ENCODE data around the gene ENPP3.
A peak's percentile ranks its signal among the peaks of the same experiment; 100 is the strongest.

The ENPP3 gene

GRCh38 chr6:131627724-131628682 lies 9.1 kb upstream of the ENPP3 start, which contains the start of gene MED23:
Gene MED23, minus strand, starts transcription at chr6:131628242. Its CDS starts 193 bp downstream, at chr6:131628049.
- Histone ChIP-seq H3K27me3 (ENCODE audit: insufficient read depth, low read length, poor library complexity) (no peaks in the 10 kb centered on the region), H4K5ac (ENCODE audit: low read length) (peak within 1 kb of the TSS; percentile 53), H2BK15ac (replicated peaks; ENCODE audit: low read depth) (no peak within 1 kb of the TSS), H3K36me3 (ENCODE audit: control insufficient read depth, insufficient read depth, low read length) (no peaks in the 10 kb centered on the region), H3K27ac (ENCODE audit: low read depth, low read length) (peak within 1 kb of the TSS; percentile 86), H2BK5ac (ENCODE audit: low read length) (no peak within 1 kb of the TSS), H3K79me1 (ENCODE audit: low read length) (peaks cover 2% of the 10 kb centered on the region), H3K79me2 (ENCODE audit: control insufficient read depth, insufficient read depth, low read length) (no peaks in the 10 kb centered on the region), H3K4ac (ENCODE audit: low read depth, low read length) (no peak within 1 kb of the TSS), H4K8ac (ENCODE audit: low read depth, low read length) (no peak within 1 kb of the TSS), H2AK5ac (ENCODE audit: low read length) (no peak within 1 kb of the TSS), H3K4me2 (ENCODE audit: low read length) (peak within 1 kb of the TSS; percentile 33), H3K23ac (ENCODE audit: low read length) (peak within 1 kb of the TSS; percentile 19), H3K4me3 (ENCODE audit: low read length) (peak within 1 kb of the TSS; percentile 57), H3K9ac (ENCODE audit: low read length) (peak within 1 kb of the TSS; percentile 90), H3K18ac (ENCODE audit: low read length) (no peak within 1 kb of the TSS), H2BK120ac (ENCODE audit: low read depth, low read length) (no peak within 1 kb of the TSS), H3K4me1 (ENCODE audit: control insufficient read depth, low read depth, low read length) (no peaks in the 10 kb centered on the region), H3K56ac (ENCODE audit: low read length) (peak within 1 kb of the TSS; percentile 93)
- no CpG with 5 or more reads among the region's 53 CpGs for WGBS (ENCODE audit: extremely low coverage, insufficient coverage, low lambda C conversion rate)
- peak; percentile 98 for DNase-seq

- Histone ChIP-seq H3K9ac (ENCODE audit: low read length) (no peak overlapping the region), H4K8ac (ENCODE audit: low read depth, low read length) (no peak overlapping the region), H3K56ac (ENCODE audit: low read length) (no peak overlapping the region), H4K5ac (ENCODE audit: low read length) (no peak overlapping the region), H2AK5ac (ENCODE audit: low read length) (no peak overlapping the region), H3K18ac (ENCODE audit: low read length) (no peak overlapping the region), H3K36me3 (ENCODE audit: control insufficient read depth, insufficient read depth, low read length) (no peaks in the 10 kb centered on the region), H2BK120ac (ENCODE audit: low read depth, low read length) (no peak overlapping the region), H3K4me2 (ENCODE audit: low read length) (no peak overlapping the region), H3K4me3 (ENCODE audit: low read length) (no peak overlapping the region), H3K4ac (ENCODE audit: low read depth, low read length) (no peak overlapping the region), H3K27me3 (ENCODE audit: insufficient read depth, low read length, poor library complexity) (no peaks in the 10 kb centered on the region), H3K23ac (ENCODE audit: low read length) (no peak overlapping the region), H3K4me1 (ENCODE audit: control insufficient read depth, low read depth, low read length) (no peaks in the 10 kb centered on the region), H3K79me1 (ENCODE audit: low read length) (peaks cover 2% of the 10 kb centered on the region), H3K27ac (ENCODE audit: low read depth, low read length) (no peak overlapping the region), H3K79me2 (ENCODE audit: control insufficient read depth, insufficient read depth, low read length) (no peaks in the 10 kb centered on the region), H2BK15ac (replicated peaks; ENCODE audit: low read depth) (no peak overlapping the region), H2BK5ac (ENCODE audit: low read length) (no peak overlapping the region)
- no peak for DNase-seq
- no CpG with 5 or more reads among the region's 1 CpG for WGBS (ENCODE audit: extremely low coverage, insufficient coverage, low lambda C conversion rate)
Observed at GRCh38 chr6:131628726-131629125, 8.4 kb upstream of the ENPP3 start.

GRCh38 chr6:131629651-131630050 lies 7.5 kb upstream of the ENPP3 start:
- no peak for DNase-seq
- Histone ChIP-seq H3K4me1 (ENCODE audit: control insufficient read depth, low read depth, low read length) (no peaks in the 10 kb centered on the region), H4K8ac (ENCODE audit: low read depth, low read length) (no peak overlapping the region), H2BK120ac (ENCODE audit: low read depth, low read length) (no peak overlapping the region), H2AK5ac (ENCODE audit: low read length) (no peak overlapping the region), H4K5ac (ENCODE audit: low read length) (no peak overlapping the region), H3K36me3 (ENCODE audit: control insufficient read depth, insufficient read depth, low read length) (no peaks in the 10 kb centered on the region), H3K56ac (ENCODE audit: low read length) (no peak overlapping the region), H3K4ac (ENCODE audit: low read depth, low read length) (no peak overlapping the region), H3K4me3 (ENCODE audit: low read length) (no peak overlapping the region), H2BK5ac (ENCODE audit: low read length) (no peak overlapping the region), H3K27me3 (ENCODE audit: insufficient read depth, low read length, poor library complexity) (no peaks in the 10 kb centered on the region), H3K4me2 (ENCODE audit: low read length) (no peak overlapping the region), H3K23ac (ENCODE audit: low read length) (no peak overlapping the region), H3K9ac (ENCODE audit: low read length) (no peak overlapping the region), H3K27ac (ENCODE audit: low read depth, low read length) (no peak overlapping the region), H3K79me1 (ENCODE audit: low read length) (peaks cover 2% of the 10 kb centered on the region), H3K18ac (ENCODE audit: low read length) (no peak overlapping the region), H3K79me2 (ENCODE audit: control insufficient read depth, insufficient read depth, low read length) (no peaks in the 10 kb centered on the region), H2BK15ac (replicated peaks; ENCODE audit: low read depth) (no peak overlapping the region)
- WGBS (ENCODE audit: extremely low coverage, insufficient coverage, low lambda C conversion rate), result no CpG with 5 or more reads among the region's 2 CpGs

DNA sequence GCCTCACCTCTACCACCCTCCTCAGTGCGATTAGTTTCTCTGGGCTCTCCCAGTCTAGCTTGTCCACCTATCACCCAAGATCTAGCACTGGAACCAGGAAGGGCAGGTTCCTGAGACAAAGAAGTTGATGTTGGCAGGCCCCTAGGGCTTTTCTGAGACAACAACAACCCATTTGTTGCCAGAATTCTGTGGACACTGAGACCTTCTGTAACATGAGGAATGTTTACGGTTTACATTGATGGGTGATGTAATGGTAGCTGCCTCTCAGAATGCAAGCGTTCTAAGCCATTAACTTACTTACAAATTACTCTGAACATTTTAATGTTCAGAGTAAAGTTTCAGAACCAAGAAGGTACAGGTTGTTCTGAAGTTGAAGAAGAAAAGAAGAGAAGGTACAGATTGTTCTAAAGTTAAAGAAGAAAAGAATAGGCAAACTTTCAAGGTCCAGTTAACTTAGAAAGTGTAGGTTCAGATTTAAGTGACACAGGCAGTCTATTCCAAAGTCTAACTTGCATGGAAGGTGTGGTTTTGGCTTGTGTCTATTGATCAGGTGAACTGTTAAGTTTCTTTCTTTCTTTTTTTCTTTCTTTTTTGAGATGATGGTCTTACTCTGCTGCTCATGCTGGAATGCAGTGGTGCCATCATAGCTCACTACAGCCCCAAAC lies 5.3 kb upstream of the ENPP3 start:
- no peaks in the 10 kb centered on the region for H3K36me3 ChIP-seq (ENCODE audit: control insufficient read depth, insufficient read depth, low read length)
- H3K4me2 ChIP-seq (ENCODE audit: low read length), result no peak overlapping the region
- no CpG with 5 or more reads among the region's 3 CpGs for WGBS (ENCODE audit: extremely low coverage, insufficient coverage, low lambda C conversion rate)
- no peak overlapping the region for H2BK5ac ChIP-seq (ENCODE audit: low read length)
- no peaks in the 10 kb centered on the region for H3K4me1 ChIP-seq (ENCODE audit: control insufficient read depth, low read depth, low read length)
- no peak overlapping the region for H2BK120ac ChIP-seq (ENCODE audit: low read depth, low read length)
- no peak overlapping the region for H3K23ac ChIP-seq (ENCODE audit: low read length)
- no peaks in the 10 kb centered on the region for H3K27me3 ChIP-seq (ENCODE audit: insufficient read depth, low read length, poor library complexity)
- no peak overlapping the region for H3K9ac ChIP-seq (ENCODE audit: low read length)
- no peak overlapping the region for H3K56ac ChIP-seq (ENCODE audit: low read length)
- H3K79me1 ChIP-seq (ENCODE audit: low read length), result no peaks in the 10 kb centered on the region
- H2BK15ac ChIP-seq (replicated peaks; ENCODE audit: low read depth), result no peak overlapping the region
- H3K27ac ChIP-seq (ENCODE audit: low read depth, low read length), result no peak overlapping the region
- H4K8ac ChIP-seq (ENCODE audit: low read depth, low read length), result no peak overlapping the region
- no peak overlapping the region for H4K5ac ChIP-seq (ENCODE audit: low read length)
- H3K4ac ChIP-seq (ENCODE audit: low read depth, low read length), result no peak overlapping the region
- H2AK5ac ChIP-seq (ENCODE audit: low read length), result no peak overlapping the region
- no peak for DNase-seq
- H3K79me2 ChIP-seq (ENCODE audit: control insufficient read depth, insufficient read depth, low read length), result no peaks in the 10 kb centered on the region
- H3K4me3 ChIP-seq (ENCODE audit: low read length), result no peak overlapping the region
- H3K18ac ChIP-seq (ENCODE audit: low read length), result no peak overlapping the region

- Histone ChIP-seq H2BK120ac (ENCODE audit: low read depth, low read length) (no peak overlapping the region), H2AK5ac (ENCODE audit: low read length) (no peak overlapping the region), H3K4me3 (ENCODE audit: low read length) (no peak overlapping the region), H3K9ac (ENCODE audit: low read length) (no peak overlapping the region), H3K79me1 (ENCODE audit: low read length) (no peaks in the 10 kb centered on the region), H4K8ac (ENCODE audit: low read depth, low read length) (no peak overlapping the region), H3K56ac (ENCODE audit: low read length) (no peak overlapping the region), H4K5ac (ENCODE audit: low read length) (no peak overlapping the region), H2BK5ac (ENCODE audit: low read length) (no peak overlapping the region), H3K27me3 (ENCODE audit: insufficient read depth, low read length, poor library complexity) (no peaks in the 10 kb centered on the region), H3K4me1 (ENCODE audit: control insufficient read depth, low read depth, low read length) (no peaks in the 10 kb centered on the region), H3K36me3 (ENCODE audit: control insufficient read depth, insufficient read depth, low read length) (no peaks in the 10 kb centered on the region), H2BK15ac (replicated peaks; ENCODE audit: low read depth) (no peak overlapping the region), H3K18ac (ENCODE audit: low read length) (no peak overlapping the region), H3K4ac (ENCODE audit: low read depth, low read length) (no peak overlapping the region), H3K27ac (ENCODE audit: low read depth, low read length) (no peak overlapping the region), H3K4me2 (ENCODE audit: low read length) (no peak overlapping the region), H3K79me2 (ENCODE audit: control insufficient read depth, insufficient read depth, low read length) (no peaks in the 10 kb centered on the region), H3K23ac (ENCODE audit: low read length) (no peak overlapping the region)
- no CpG with 5 or more reads among the region's 11 CpGs for whole genome bisulfite sequencing (ENCODE audit: extremely low coverage, insufficient coverage, low lambda C conversion rate)
- DNase-seq, result no peak
Observed at GRCh38 chr6:131635384-131636340, 1.4 kb upstream of the ENPP3 start.
